LNCAP (cell line): Measurements from ENCODE around the gene STX18.

Experiments
- CTCF ChIP-seq: fragments of 450-650 bp; IDR thresholded peaks from 2 replicates; pipeline ENCODE4 v1.5.1; 2017; ENCODE audit warnings: mild to moderate bottlenecking

Gene STX18

DNA sequence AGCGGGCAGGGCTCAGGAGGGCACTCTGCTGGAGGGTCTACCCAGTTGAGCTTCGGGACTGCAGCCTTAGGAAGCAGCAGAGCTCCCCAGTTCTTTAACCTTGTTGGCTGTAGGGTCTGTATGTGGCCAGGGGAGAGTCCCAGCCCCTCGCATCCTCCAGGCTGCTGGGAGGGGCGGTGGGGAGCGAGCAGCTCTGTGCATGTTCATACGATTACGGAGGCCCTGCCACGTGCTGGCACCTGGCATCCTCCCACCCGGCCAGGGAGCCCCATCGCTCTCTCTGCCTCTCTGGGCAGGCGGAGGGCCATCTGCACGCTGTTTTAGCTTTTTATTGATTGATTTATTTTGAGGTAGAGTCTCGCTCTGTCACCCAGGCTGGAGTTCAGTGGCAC is 133.7 kb downstream of the STX18 start:
- TF ChIP-seq CTCF: no peak

DNA sequence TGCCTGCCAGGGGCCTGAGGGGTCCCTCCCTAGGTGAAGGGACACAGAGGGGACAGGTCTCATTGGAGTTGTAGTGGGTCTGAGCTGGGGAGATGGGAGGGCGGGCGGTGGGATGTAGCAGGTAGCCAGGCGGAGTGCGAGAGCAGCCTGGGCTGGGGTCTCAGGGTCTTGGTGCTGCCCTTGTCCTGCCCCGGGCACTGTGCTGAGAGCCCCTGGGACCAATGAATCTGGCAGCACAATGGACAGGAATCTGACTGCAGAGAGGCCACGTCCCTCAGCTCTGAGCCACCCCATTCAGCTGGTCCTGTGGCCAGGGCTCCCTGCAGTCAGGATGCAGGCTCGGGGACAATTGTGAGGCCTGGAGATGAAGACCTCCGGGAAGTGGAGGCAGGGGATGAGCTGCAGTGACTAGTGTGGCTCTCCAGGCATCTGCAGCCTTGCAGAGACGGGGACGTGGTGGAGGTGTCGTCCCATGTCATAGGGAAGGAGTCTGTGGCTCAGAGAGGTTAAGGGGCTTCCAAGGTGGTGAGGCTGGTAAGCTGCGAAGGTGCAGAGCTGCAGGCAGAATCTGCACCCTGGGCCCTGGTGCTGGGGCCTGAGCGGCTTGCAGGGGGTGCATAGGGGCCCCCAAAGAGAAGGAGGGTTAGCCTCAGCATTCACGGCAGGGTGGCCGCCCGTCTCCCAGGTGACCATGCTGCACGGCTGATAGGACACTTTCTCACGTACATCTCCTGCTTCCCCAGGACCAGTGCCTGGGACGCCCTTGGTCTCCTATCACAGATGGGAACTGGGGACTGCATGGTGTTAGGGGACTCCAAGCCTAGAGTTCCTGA is 134.3 kb downstream of the STX18 start:
- no peak for TF ChIP-seq CTCF

- TF ChIP-seq CTCF: no peak
Observed at GRCh38 chr4:4406455-4407298, 135.2 kb downstream of the STX18 start.

GRCh38 chr4:4405358-4405962 is 136.4 kb downstream of the STX18 start:
- TF ChIP-seq CTCF: no peak

DNA sequence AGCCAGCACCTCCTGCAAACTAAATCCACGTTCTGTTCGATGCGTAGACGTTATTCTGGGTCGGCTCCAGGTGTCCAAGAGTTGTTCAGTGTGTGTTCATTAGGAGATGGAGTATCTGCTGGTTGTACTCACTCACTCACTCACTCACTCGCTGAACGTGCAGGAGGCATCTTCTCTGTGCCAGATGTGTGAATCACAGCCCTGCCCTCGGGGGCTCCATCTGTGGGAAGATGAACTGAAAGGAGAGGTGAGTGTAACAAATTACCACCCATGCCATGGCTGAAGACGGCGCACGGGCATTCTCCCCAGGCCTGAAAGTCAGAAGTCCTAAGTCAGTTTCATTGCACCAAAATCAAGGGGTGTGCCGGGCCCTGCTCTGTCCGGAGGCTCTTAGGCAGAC is 138.9 kb downstream of the STX18 start:
- no peak for TF ChIP-seq CTCF

GRCh38 chr4:4401036-4401435 is 140.8 kb downstream of the STX18 start:
- TF ChIP-seq CTCF: no peak

- no peak for TF ChIP-seq CTCF
Observed at GRCh38 chr4:4398430-4398829, 143.4 kb downstream of the STX18 start.
